RPMI7951 (cell line): ENCODE measurements around the gene BSND. TPM values are rescaled to one million over a fixed set of nuclear protein-coding genes. Genes with fewer than 3 reads are reported as not detected.
"Not testable (repeated sequence)": the region's sequence is repeated elsewhere in the genome, so short reads cannot be mapped to it uniquely, and the experiment has no call there.

Source experiments
- DNase-seq: peaks from one replicate; pipeline ENCODE4 v3.0.0-alpha.2; 2012; ENCODE audit warnings: low read depth
- total RNA-seq: library from RNA; depleted of rRNA; stranded (reverse); fragments of >200 nt; shearing (Covaris generic); gene quantifications from 2 replicates; pipeline ENCODE4 v1.2.3, GENCODE V29; 2014; rRNA removed

Gene BSND
- not detected in 2 replicates for total RNA-seq

DNA sequence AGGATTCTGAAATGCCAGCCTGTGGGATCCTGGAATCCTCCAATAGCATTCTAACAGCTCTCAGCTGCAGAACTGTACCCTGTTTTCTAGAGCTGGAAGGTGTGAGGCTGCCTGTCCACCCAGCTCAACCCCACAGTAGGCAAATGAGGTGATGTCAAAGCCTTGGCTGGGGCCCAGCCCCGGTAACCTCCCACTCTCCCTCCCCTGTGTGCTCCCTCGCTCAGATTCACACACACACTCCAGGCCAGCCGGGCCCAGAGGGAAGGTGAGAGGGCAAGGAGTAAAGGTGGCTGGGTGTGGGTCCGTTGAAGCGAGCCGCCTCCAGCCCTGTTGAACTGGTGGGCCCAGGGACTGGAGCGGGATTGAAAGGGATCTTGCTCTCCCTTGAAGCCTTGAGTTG lies at the start of gene BSND:
BSND (plus strand) TSS at position 257 of the 400 bp plus-strand sequence. CDS start 254 bp downstream, outside the sequence.
- no peak for DNase-seq

DNA sequence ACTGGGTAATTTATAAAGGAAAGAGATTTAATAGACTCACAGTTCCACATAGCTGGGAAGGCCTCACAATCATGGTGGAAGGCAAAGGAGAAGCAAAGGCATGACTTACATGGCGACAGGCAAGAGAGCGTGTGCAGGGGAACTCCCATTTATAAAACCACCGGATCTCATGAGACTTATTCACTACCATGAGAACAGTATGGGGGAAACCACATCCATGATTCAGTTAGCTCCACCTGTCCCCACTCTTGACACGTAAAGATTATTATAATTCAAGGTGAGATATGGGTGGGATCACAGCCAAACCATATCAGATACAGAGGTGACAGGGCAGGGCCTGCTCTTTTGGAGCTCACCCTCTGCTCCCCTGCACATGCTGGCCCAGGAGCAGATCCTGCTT lies 49.7 kb upstream of the BSND start:
- no peak for DNase-seq

DNA sequence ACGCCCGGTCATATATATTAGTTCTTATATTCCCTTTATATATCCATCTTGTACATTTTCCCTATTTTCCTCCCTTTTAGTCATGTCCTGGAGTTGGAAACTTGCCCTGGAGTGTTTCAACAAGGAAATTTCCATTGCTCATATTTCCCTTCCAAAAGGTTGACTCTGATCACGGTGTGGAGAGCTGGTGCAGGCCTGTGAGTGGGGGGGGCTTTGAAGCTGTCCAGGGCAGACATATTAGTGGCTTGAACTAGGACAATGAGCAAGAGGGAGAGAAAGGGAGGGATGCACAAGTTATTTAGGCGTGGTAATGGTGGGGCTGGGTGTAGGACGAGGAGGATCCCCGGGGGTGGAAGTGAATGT lies 48.7 kb upstream of the BSND start:
- DNase-seq = no peak

DNA sequence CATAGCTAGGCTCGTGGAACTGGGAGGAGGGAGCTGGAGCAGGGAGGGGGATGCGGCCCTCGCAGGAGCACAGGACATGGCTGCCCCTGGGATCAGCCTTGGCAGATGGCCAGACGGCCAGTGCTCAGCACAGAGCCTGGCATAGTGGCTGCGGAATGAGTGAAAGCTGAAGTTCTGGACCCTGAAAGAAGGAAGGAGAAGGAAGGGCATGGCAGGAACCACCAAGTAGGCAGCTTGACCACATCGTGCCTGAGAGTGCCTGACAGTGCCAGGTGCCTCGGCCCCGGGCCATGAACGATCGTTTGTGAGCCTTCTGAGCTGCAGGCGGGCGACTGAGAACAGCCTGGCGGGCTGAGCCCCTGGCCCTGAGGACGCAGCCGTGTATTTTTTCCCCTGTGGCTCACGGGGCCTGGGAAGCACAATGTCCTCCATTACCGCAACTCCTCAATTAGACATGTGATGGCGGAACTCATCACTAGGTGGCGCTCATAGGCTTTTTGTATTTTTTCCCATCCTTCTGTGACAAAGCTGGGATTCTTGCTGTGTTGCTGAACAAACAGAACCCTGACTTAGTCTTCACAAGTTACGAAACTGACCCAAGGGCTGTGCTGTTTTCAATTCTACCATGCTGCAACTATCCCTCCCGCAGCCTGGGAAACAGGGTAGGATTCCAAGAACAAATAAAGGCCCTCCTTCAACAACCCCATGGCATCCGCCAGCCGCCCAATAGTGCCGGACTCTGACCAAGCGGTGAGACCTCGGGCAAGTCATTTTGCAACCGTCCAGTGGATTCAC lies 48.2 kb upstream of the BSND start:
- peak; percentile 75 for DNase-seq

DNA sequence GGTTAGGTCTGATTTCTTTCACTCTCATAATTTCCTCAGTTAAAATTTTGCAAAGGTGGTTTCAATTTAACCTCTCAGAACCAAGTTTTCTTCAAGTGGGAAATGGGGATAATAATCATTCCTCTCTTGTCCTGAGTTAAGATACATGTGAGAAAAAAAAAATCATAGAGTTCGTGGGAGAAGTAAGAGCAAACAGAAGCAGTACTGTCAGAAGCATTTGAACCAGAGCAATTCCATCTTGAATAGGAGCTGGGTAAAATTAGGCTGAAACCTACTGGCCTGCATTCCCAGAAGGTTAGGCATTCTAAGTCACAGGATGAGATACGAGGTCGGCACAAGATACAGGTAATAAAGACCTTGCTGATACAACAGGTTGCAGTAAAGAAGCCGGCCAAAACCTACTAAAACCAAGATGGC lies 46.9 kb upstream of the BSND start:
- no peak for DNase-seq

DNA sequence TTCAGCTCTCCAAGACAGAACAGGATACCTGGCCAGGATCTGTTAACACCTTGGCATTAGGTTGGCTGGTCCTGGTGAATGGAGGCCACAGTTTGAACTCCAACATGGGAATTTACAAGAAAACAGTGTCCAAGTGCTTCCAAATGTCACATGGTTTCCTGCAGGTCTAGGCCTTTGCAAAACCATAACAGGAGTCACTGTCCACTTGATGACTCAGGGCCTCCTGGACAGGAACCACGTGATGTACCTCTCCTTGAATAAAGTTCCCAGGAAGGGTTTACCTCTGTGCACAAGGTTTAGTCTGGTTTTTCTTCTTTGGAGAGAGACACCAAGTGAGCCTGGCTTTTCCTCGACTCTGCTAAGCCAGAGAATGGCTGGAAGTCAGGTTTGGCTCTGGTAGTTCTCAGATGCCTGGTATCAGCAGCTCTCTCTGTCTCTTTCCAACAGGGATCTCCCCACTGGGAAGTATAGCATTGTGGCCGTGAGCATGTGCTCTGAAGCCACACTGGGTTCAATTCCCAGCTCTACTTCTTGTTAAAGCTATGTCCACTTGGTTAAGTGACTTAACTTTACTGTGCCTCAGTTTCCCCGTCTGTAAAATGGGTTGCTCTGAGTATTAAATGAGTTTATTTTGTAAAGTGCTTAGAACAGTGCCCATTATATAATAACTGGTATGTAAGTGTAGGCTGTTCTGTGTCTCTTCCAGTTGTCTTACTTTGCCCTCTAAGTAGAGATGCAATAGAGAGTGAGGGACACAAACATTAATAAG lies 45.6 kb upstream of the BSND start:
- peak; percentile 49 for DNase-seq

DNA sequence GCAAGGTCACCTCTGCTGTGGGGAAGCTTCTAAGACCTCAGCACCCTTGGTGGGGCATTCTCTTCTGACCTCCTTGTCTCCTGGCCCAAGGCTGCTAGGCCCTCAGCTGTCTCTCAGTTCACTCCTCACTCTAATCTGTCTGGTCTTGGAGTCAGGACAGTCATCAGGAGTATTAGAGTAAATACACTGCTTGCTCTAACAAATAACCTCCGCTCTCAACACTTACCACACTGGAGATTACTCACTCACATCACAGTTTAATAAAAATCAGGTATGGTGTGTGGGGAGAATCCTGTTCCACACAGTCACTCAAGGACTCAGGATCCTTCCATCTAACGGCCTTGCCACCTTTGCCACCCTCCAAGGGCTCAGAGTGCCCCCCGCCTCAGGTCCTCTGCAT lies 44.9 kb upstream of the BSND start:
- DNase-seq = no peak

DNA sequence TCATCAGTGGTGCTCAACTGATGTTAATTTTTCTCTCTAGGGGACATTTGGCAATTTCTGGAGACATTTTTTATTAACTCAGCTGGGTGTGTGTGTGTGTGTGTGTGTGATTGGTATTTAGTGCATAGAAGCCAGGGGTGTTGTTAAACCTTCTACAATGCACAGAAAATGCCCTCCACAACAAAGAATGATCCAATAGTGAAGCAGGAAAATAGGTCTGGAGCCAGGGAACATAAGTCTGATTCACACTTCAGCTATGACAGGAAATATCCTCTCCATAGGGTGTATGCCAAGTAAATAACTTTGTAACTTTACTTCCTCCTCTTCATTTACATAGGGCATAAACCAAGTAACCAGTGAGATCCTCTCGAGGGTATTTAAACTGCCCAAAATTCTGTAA lies 43.4 kb upstream of the BSND start:
- peak; percentile 45 for DNase-seq

DNA sequence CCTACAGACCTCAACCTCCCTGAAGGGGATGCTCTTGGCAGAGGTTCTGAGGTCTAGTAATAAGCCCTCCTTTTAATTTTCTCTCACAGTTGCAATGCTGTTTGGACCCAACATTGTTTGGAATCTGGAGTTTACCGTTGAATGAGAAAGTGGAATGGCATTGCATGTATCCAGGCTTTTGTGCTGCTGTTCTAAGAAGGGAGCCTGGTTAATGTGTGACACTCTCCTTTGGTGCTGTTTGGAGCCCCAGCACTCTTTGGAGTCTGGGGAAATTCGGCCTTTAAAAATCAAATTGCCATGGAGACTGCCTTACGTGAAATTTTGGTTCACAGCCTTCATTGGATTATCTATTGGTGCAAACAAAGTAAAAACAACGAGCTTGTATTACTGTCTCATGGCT lies 42.0 kb upstream of the BSND start:
- DNase-seq = no peak

DNA sequence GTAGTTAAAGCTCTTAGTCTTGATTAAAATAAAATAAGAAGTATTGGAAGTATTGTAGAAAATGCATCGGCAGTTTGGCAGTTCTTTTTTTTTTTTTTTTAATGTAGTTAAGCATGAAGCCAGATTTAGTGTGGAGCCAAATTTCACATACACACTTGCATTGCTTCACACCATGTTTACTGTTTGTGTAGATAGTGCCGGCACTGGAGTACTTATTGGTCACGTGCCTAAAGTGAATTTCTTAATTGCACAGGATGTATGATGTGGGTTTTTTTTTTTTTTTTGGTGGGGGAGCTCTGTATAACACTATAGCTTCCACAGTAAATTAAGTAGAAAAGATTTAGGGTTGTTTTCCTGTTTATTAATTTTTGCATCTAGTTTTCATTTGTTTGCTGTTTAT lies 39.5 kb upstream of the BSND start:
- DNase-seq = no peak

DNA sequence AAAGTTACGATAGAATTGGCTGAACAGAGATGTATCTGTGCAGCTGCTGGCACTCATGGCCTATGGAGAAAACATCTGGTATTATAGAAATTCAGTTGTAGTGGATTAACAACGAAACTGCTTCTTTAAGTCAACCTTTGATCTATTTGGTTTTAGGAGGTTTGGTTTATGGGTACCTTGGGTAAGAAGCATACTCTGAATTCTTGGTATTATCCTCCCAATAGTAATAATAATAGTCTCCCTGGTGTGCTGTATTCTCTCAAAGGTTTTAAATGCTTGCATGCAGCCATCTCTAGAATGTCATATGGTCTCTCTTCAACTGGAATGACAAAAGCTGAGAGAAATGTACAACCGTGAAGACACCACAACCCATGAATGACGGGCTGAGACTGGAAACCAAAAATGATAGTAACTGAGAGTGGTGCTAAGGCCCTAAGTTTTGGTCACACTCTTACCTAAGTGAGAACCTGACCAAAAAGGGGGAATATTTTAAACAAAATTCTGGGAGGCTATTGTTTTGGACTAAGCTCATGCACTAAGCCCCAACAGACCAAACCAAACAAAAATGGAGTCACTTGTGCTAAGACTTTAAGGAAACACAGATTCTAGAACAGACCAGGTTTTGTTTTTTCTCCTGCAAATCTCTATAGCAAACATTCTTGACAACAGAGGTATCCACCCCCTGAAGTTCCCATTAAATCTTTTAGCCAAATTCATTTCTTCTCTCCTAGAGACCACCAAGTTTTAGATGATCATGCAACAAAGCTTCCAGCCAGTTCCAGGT lies 35.9 kb upstream of the BSND start:
- DNase-seq = no peak

DNA sequence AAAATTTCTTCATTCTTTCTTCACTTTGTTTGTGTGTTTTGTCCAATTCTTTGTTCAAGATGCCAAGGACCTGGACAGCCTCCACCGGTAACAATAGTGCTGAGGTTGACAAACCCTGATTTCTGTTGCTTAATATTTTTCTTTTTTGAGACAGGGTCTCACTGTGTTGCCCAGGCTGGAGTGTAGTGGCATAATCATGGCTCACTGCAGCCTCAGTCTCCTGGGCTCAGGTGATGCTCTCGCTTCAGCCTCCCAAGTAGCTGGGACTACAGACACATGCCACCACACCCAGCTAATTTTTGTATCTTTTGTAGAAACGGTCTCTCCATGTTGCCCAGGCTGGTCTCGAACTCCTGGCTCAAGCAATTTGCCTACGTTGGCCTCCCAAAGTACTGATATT lies 34.9 kb upstream of the BSND start:
- DNase-seq = not testable (repeated sequence)

DNA sequence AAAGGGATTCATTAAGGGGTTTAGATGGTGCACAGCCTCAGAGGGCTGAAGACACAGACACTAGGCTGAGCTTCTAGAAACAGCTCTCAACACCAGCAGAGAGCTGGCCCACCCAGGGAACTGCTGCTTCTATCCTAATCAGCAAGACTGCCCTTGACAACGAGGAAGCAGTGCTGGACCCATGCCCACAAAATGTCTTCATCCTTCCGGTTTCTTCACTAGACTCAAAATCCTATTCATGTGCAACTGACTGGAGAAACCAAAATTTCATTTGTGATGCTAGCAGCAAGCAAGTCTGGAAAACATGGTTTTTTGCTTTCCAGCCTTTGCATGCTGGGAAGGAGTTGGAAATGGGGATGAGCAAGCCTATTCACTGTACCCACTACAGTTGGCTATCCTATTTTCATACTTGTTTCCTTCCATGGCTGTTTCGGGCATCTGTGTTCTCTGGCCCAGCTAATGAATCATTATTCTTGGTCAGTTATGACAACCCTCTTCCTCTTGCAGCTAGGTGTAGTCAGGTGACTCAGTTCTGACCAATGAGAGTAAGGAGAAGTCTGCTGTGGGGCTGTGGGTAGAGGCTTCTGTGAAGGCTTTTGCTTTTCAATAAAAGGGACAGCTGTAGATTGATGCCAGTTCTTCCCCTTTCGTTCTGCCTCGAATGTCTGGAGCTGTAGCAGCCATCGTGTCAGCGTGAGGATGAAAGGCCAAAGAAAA lies 33.0 kb upstream of the BSND start:
- DNase-seq = peak; percentile 53

DNA sequence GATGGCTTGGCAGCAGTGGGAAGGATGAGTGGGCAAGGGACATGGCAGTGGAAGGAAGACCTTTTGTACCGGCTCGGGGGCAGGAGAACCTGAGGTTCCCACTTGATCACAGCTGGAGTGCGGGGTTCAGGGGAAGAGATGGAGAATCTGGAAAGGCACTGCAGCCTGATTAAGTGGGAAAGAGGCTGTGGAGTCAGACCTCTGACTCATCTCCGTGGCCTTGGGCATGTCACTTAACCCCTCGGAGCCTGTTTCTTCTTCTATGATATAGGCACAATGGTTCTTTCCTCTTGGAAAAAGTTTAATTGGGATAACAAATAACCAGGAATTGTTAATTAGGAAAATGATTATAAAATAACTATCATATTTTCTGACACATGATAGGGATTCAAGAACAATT lies 31.4 kb upstream of the BSND start:
- DNase-seq = peak; percentile 72

DNA sequence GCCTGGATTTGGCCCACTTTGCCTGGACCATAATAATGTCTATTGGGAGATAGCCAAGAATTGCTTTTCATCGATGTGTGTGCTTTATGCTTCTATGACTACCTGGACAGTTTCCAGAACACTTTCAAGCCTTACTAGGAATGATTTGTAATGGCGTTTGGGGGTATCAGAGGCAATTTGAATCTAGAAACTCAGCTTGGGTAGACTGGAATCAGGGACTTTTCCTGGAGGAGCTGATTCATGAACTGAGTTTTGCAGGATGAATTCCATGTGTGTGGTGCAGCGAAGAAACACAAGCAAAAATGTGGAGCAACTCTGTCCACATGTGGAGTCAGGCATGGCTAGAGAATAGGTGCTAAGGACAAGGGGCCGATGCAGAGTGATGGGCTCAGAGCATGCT lies 30.2 kb upstream of the BSND start:
- no peak for DNase-seq

DNA sequence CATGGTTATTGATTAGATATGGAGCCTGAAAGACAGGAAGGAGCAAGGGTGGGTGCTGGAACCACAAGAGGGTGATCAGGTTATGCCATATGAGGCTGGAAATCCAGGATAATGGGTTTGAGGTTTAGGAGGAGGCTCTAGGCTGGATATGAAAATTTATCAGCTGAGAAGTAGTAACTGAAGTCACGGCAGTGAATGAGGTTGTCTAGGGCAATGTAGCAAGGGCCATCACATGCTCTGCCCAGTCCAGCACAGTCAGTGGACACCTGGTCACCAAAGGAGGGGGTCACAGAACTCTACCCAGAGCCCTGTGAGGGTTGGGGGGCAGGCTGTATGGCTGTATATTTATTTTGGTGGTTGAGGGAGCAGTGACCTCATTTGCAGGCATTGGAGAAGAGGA lies 28.9 kb upstream of the BSND start:
- DNase-seq = no peak

DNA sequence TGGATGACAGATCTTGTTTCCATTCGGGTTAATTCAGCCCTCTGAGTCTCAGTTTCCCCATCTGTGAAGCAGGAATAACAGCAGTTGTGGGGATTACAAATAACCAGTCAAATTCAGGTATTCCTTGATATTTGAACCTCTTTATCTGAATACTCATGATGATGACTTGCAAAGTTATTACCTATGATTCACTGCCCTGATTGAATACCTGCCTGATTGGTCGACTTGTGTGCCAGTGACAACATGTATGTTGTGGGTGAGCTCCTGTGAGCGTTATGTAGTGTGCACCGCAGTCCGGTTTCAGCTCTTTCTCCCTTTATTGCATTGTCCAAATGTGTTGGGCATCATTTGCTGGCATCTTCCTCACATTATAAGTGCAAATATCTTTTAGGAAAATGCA lies 27.8 kb upstream of the BSND start:
- no peak for DNase-seq

DNA sequence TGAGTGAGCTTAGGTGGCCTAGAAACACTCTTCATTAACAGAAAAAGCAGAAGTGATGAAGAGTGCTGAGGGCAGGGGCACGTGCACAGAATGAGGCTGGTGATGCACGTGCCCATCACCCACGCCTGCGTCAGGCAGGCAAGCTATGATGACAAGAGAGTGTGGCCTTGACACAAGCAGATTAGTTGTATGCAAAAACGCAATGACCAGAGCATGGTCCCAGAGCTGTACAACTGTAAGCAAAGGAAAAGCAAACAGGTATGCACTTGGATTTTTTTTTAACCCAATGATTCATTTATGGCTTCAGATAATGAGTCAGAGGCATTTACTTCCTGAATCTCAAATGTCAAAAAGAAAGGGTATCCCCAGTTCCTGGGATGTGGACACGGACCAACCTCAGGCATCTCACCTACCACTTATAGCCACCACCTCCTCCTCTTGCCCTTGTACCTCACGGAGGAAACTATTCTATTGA lies 27.4 kb upstream of the BSND start:
- DNase-seq = peak; percentile 45

DNA sequence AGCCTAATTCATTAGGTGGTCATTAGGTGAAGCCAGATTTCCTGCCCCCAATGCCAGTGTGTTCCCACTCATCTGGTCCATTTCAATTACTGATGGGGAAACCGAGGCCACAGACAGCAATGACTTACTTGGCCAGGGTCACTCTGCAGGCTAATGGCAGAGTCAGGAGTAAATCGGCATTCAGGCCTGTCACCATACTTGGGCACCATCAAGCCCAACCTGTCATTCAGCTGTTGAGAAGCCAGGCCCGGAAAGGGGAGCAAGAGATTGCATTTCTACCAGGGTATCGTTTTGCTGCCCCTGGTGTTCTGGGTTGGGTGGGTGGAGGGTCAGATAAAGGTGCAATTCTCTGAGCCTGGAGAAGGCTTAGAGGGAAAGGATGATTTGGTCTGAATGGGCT lies 26.3 kb upstream of the BSND start:
- DNase-seq = no peak

DNA sequence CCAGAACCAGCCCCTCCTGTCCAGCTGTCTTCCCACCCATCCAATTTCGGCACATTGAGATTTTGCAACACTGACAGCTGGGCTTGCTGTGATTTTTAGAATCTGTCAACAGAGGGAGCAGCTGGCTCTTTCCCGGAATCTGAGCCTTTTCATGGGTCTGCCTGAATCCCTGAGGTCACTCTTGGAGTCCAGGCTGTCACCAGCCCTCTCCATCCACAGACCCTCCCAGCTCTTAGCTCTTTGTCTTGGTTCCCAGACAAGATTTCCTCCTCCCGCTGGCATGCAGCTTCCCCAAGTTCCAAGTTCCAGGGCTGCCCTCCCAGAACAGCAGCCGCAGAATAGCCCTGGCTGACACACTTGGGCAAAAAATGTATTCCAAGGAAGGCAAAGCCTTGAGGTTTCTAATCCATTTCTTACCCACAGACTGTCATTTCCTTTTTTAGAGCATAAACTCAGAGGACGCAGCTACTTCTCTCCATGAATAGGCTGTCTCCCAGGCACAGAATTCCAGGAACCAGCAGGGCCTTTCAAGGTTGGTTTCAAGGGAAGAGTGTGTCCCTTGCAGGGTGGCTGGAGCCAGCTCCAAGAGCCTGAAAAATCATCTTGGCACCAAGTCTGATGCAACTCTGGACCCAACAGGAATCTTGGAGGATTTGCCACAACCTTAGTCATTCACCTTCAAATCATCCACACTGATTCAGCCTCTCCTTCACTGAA lies 25.4 kb upstream of the BSND start:
- peak; percentile 32 for DNase-seq
